ENCODE results near the gene ZBTB7C.
"Not testable (repeated sequence)": the region's sequence is repeated elsewhere in the genome, so short reads cannot be mapped to it uniquely, and the experiment has no call there.

Gene ZBTB7C

GRCh38 chr18:48408727-48409590, at the start of gene ZBTB7C:
Gene ZBTB7C, minus strand, starts transcription at chr18:48409383.
- no peak for DNase-seq

GRCh38 chr18:48456838-48457237, 47.7 kb upstream of the ZBTB7C start:
- DNase-seq: no peak

GRCh38 chr18:48455555-48456478, 46.6 kb upstream of the ZBTB7C start:
- DNase-seq: no peak

- DNase-seq: no peak
Measured at GRCh38 chr18:48454261-48454757, 45.1 kb upstream of the ZBTB7C start.

GRCh38 chr18:48453330-48454066, 44.3 kb upstream of the ZBTB7C start:
- DNase-seq: no peak

- DNase-seq: no peak
Measured at GRCh38 chr18:48452861-48453323, 43.7 kb upstream of the ZBTB7C start.

GRCh38 chr18:48450685-48451084, 41.5 kb upstream of the ZBTB7C start:
- DNase-seq: no peak

- peak; percentile 60 for DNase-seq
Measured at GRCh38 chr18:48446582-48447225, 37.5 kb upstream of the ZBTB7C start.

GRCh38 chr18:48445540-48445939, 36.4 kb upstream of the ZBTB7C start:
- DNase-seq: peak; percentile 56

GRCh38 chr18:48442761-48443160, 33.6 kb upstream of the ZBTB7C start:
- DNase-seq: no peak

GRCh38 chr18:48441405-48441881, 32.3 kb upstream of the ZBTB7C start:
- DNase-seq: peak; percentile 3

- DNase-seq: no peak
Measured at GRCh38 chr18:48440924-48441323, 31.7 kb upstream of the ZBTB7C start.

- no peak for DNase-seq
Measured at GRCh38 chr18:48436907-48437306, 27.7 kb upstream of the ZBTB7C start.

- not testable (repeated sequence) for DNase-seq
Measured at GRCh38 chr18:48434382-48434781, 25.2 kb upstream of the ZBTB7C start.

GRCh38 chr18:48433541-48433940, 24.4 kb upstream of the ZBTB7C start:
- no peak for DNase-seq

GRCh38 chr18:48430150-48430549, 21.0 kb upstream of the ZBTB7C start:
- DNase-seq: no peak

GRCh38 chr18:48428475-48429177, 19.4 kb upstream of the ZBTB7C start:
- no peak for DNase-seq

GRCh38 chr18:48422947-48423378, 13.8 kb upstream of the ZBTB7C start:
- DNase-seq: no peak

- no peak for DNase-seq
Measured at GRCh38 chr18:48419277-48420022, 10.3 kb upstream of the ZBTB7C start.

GRCh38 chr18:48418539-48419276, 9.5 kb upstream of the ZBTB7C start:
- DNase-seq: no peak

Data from NCI-H1694 treated with DMSO at 0.1 percent for 48 hours (cell line).